PC-9 (cell line): Measurements from ENCODE around the gene NELFCD.

Experiments used
- CTCF ChIP-seq: fragments of 200-600 bp; sonication (generic); conservative IDR thresholded peaks from 2 replicates; pipeline ENCODE4 v1.6.1; 2017; ENCODE audit warnings: mixed run types, antibody characterized with exemption, mild to moderate bottlenecking, moderate library complexity
- EZH2 ChIP-seq: fragments of 200-600 bp; sonication (generic); IDR thresholded peaks from 2 replicates; pipeline ENCODE4 v1.8.0; 2017; ENCODE audit warnings: antibody characterized with exemption, low read depth

- TF ChIP-seq CTCF (no peak), EZH2 (no peak)
Observed at GRCh38 chr20:59013959-59014608, 33.0 kb downstream of the NELFCD start.
